NCI-H2107 treated with DMSO at 0.1 percent for 48 hours (cell line): ENCODE data around the gene PALLD.

ENCODE experiments used
- DNase-seq: peaks from one replicate; lab custom pipeline; 2025; ENCODE audit not compliant: unreplicated experiment; lab: John Stamatoyannopoulos, UW

Gene PALLD

GRCh38 chr4:168666531-168666930, 169.7 kb downstream of the PALLD start:
- no peak for DNase-seq

- no peak for DNase-seq
These were observed 170.5 kb downstream of the PALLD start for GRCh38 chr4:168667376-168667775.

- no peak for DNase-seq
These were observed 171.1 kb downstream of the PALLD start for GRCh38 chr4:168667921-168668320.

GRCh38 chr4:168673476-168673875, 176.6 kb downstream of the PALLD start:
- DNase-seq: no peak

- no peak for DNase-seq
These were observed 177.4 kb downstream of the PALLD start for GRCh38 chr4:168674077-168674747.

- no peak for DNase-seq
These were observed 178.0 kb downstream of the PALLD start for GRCh38 chr4:168674866-168675265.

GRCh38 chr4:168677063-168677462, 180.2 kb downstream of the PALLD start:
- DNase-seq: peak; percentile 79

GRCh38 chr4:168677879-168678278, 181.0 kb downstream of the PALLD start:
- no peak for DNase-seq

GRCh38 chr4:168678751-168679366, 182.0 kb downstream of the PALLD start:
- no peak for DNase-seq

GRCh38 chr4:168679397-168679796, 182.5 kb downstream of the PALLD start:
- no peak for DNase-seq

GRCh38 chr4:168679819-168680218, 183.0 kb downstream of the PALLD start:
- no peak for DNase-seq

- DNase-seq: no peak
These were observed 186.1 kb downstream of the PALLD start for GRCh38 chr4:168682898-168683500.

GRCh38 chr4:168683595-168683994, 186.7 kb downstream of the PALLD start:
- DNase-seq: no peak

- DNase-seq: no peak
These were observed 188.4 kb downstream of the PALLD start for GRCh38 chr4:168685136-168685809.

- DNase-seq: no peak
These were observed 191.7 kb downstream of the PALLD start for GRCh38 chr4:168688584-168688983.

- DNase-seq: no peak
These were observed 192.9 kb downstream of the PALLD start for GRCh38 chr4:168689791-168690190.

- DNase-seq: no peak
These were observed 193.3 kb downstream of the PALLD start for GRCh38 chr4:168690199-168690598.

- DNase-seq: no peak
These were observed 194.9 kb downstream of the PALLD start for GRCh38 chr4:168691631-168692369.

- no peak for DNase-seq
These were observed 197.1 kb downstream of the PALLD start for GRCh38 chr4:168693750-168694490.

GRCh38 chr4:168694667-168695066, 197.8 kb downstream of the PALLD start:
- no peak for DNase-seq

- no peak for DNase-seq
These were observed 198.4 kb downstream of the PALLD start for GRCh38 chr4:168695288-168695687.
